Measurements from ENCODE around the gene OLA1.

The OLA1 gene

GRCh38 chr2:174106736-174107135 is 141.6 kb downstream of the OLA1 start:
- TF ChIP-seq POLR2A (IDR thresholded peaks at IDR 0.05; ENCODE audit: low read depth, low read length) (no peak), POLR2AphosphoS5 (IDR thresholded peaks at IDR 0.05; ENCODE audit: low read depth, low read length) (no peak), TAF1 (IDR thresholded peaks at IDR 0.05; ENCODE audit: borderline replicate concordance, low read depth, low read length) (no peak)

GRCh38 chr2:174094542-174094941 is 153.8 kb downstream of the OLA1 start:
- FAIRE-seq = no peak
- no peak for TF ChIP-seq POLR2A (IDR thresholded peaks at IDR 0.05; ENCODE audit: low read depth, low read length)
- no peak for TF ChIP-seq TAF1 (IDR thresholded peaks at IDR 0.05; ENCODE audit: borderline replicate concordance, low read depth, low read length)
- TF ChIP-seq POLR2AphosphoS5 (IDR thresholded peaks at IDR 0.05; ENCODE audit: low read depth, low read length) = no peak
- no peak for DNase-seq (ENCODE audit: insufficient read length)

More at GRCh38 chr2:174106736-174107135, 141.6 kb downstream of the OLA1 start:
- DNase-seq (ENCODE audit: insufficient read length) (no peak), FAIRE-seq (no peak)

GRCh38 chr2:174090476-174090875 is 157.9 kb downstream of the OLA1 start:
- TF ChIP-seq TAF1 (IDR thresholded peaks at IDR 0.05; ENCODE audit: borderline replicate concordance, low read depth, low read length) (no peak), POLR2AphosphoS5 (IDR thresholded peaks at IDR 0.05; ENCODE audit: low read depth, low read length) (no peak), POLR2A (IDR thresholded peaks at IDR 0.05; ENCODE audit: low read depth, low read length) (no peak)
- FAIRE-seq (no peak), DNase-seq (ENCODE audit: insufficient read length) (no peak)

- DNase-seq (ENCODE audit: insufficient read length) = no peak
- TF ChIP-seq POLR2A (IDR thresholded peaks at IDR 0.05; ENCODE audit: low read depth, low read length) (no peak), POLR2AphosphoS5 (IDR thresholded peaks at IDR 0.05; ENCODE audit: low read depth, low read length) (no peak), TAF1 (IDR thresholded peaks at IDR 0.05; ENCODE audit: borderline replicate concordance, low read depth, low read length) (no peak)
- FAIRE-seq = no peak
Observed at GRCh38 chr2:174088706-174089460, 159.4 kb downstream of the OLA1 start.

GRCh38 chr2:174086708-174087107 is 161.6 kb downstream of the OLA1 start:
- FAIRE-seq (no peak), DNase-seq (ENCODE audit: insufficient read length) (no peak)
- TF ChIP-seq TAF1 (IDR thresholded peaks at IDR 0.05; ENCODE audit: borderline replicate concordance, low read depth, low read length) (no peak), POLR2A (IDR thresholded peaks at IDR 0.05; ENCODE audit: low read depth, low read length) (no peak), POLR2AphosphoS5 (IDR thresholded peaks at IDR 0.05; ENCODE audit: low read depth, low read length) (no peak)

GRCh38 chr2:174085781-174086180 is 162.6 kb downstream of the OLA1 start:
- FAIRE-seq = no peak
- TF ChIP-seq POLR2AphosphoS5 (IDR thresholded peaks at IDR 0.05; ENCODE audit: low read depth, low read length) = no peak
- no peak for DNase-seq (ENCODE audit: insufficient read length)

GRCh38 chr2:174083843-174084458 is 164.4 kb downstream of the OLA1 start:
- TF ChIP-seq POLR2AphosphoS5 (IDR thresholded peaks at IDR 0.05; ENCODE audit: low read depth, low read length) (no peak), POLR2A (IDR thresholded peaks at IDR 0.05; ENCODE audit: low read depth, low read length) (no peak), TAF1 (IDR thresholded peaks at IDR 0.05; ENCODE audit: borderline replicate concordance, low read depth, low read length) (no peak)
- FAIRE-seq (no peak), DNase-seq (ENCODE audit: insufficient read length) (no peak)

- TF ChIP-seq POLR2A (IDR thresholded peaks at IDR 0.05; ENCODE audit: low read depth, low read length) (no peak), POLR2AphosphoS5 (IDR thresholded peaks at IDR 0.05; ENCODE audit: low read depth, low read length) (no peak), TAF1 (IDR thresholded peaks at IDR 0.05; ENCODE audit: borderline replicate concordance, low read depth, low read length) (no peak)
- DNase-seq (ENCODE audit: insufficient read length) (no peak), FAIRE-seq (no peak)
Observed at GRCh38 chr2:174080672-174081121, 167.6 kb downstream of the OLA1 start.

GRCh38 chr2:174078275-174078674 is 170.1 kb downstream of the OLA1 start:
- FAIRE-seq (no peak), DNase-seq (ENCODE audit: insufficient read length) (no peak)
- no peak for TF ChIP-seq POLR2AphosphoS5 (IDR thresholded peaks at IDR 0.05; ENCODE audit: low read depth, low read length)
- no peak for TF ChIP-seq POLR2A (IDR thresholded peaks at IDR 0.05; ENCODE audit: low read depth, low read length)
- no peak for TF ChIP-seq TAF1 (IDR thresholded peaks at IDR 0.05; ENCODE audit: borderline replicate concordance, low read depth, low read length)

GRCh38 chr2:174076975-174077374 is 171.4 kb downstream of the OLA1 start:
- DNase-seq (ENCODE audit: insufficient read length) (no peak), FAIRE-seq (no peak)
- TF ChIP-seq POLR2A (IDR thresholded peaks at IDR 0.05; ENCODE audit: low read depth, low read length) (no peak), POLR2AphosphoS5 (IDR thresholded peaks at IDR 0.05; ENCODE audit: low read depth, low read length) (no peak), TAF1 (IDR thresholded peaks at IDR 0.05; ENCODE audit: borderline replicate concordance, low read depth, low read length) (no peak)

GRCh38 chr2:174076040-174076439 is 172.3 kb downstream of the OLA1 start:
- DNase-seq (ENCODE audit: insufficient read length) (no peak), FAIRE-seq (no peak)
- no peak for TF ChIP-seq POLR2A (IDR thresholded peaks at IDR 0.05; ENCODE audit: low read depth, low read length)
- TF ChIP-seq TAF1 (IDR thresholded peaks at IDR 0.05; ENCODE audit: borderline replicate concordance, low read depth, low read length) = no peak
- TF ChIP-seq POLR2AphosphoS5 (IDR thresholded peaks at IDR 0.05; ENCODE audit: low read depth, low read length) = no peak

- DNase-seq (ENCODE audit: insufficient read length) (no peak), FAIRE-seq (no peak)
Observed at GRCh38 chr2:174074831-174075230, 173.5 kb downstream of the OLA1 start.

More at GRCh38 chr2:174074831-174075230, 173.5 kb downstream of the OLA1 start:
- TF ChIP-seq POLR2AphosphoS5 (IDR thresholded peaks at IDR 0.05; ENCODE audit: low read depth, low read length) = no peak
- no peak for TF ChIP-seq POLR2A (IDR thresholded peaks at IDR 0.05; ENCODE audit: low read depth, low read length)
- no peak for TF ChIP-seq TAF1 (IDR thresholded peaks at IDR 0.05; ENCODE audit: borderline replicate concordance, low read depth, low read length)

Measured in GM12892 (cell line).